Adrenal gland (tissue), 12 donors: Measurements from ENCODE around the gene UROC1. TPM values are rescaled to one million over a fixed set of nuclear protein-coding genes. Genes with fewer than 3 reads are reported as not detected.

Source experiments
- DNase-seq, 7 donors: peaks; one replicate each; pipeline ENCODE4 v3.0.0-alpha.2; 2019 to 2020
- H3K27ac ChIP-seq, 5 donors: fragments of 200-600 bp; sonication (generic) in 4 of 5; 1 replicate in 3 of 5; 2 replicates in 2 of 5; pipeline versions ENCODE4 v1.5.1 to v1.8.0; 2016 to 2020; ENCODE audit warnings: mild to moderate bottlenecking in 1 of 5
- H3K27me3 ChIP-seq: fragments of 200-600 bp; 2 replicates; pipeline ENCODE4 v1.8.0; 2021
- H3K36me3 ChIP-seq, 2 donors: fragments of 200-600 bp; replicated peaks in 1 of 2; 1 replicate in 1 of 2; 2 replicates in 1 of 2; pipeline versions ENCODE4 v1.5.1 to v1.8.0; 2018 to 2022
- H3K4me1 ChIP-seq, 2 donors: fragments of 200-600 bp; replicated peaks in 1 of 2; 1 replicate in 1 of 2; 2 replicates in 1 of 2; pipeline versions ENCODE4 v1.5.1 to v1.8.0; 2018 to 2021
- H3K4me3 ChIP-seq, 4 donors: fragments of 200-600 bp; sonication (generic) in 3 of 4; one replicate each; pipeline ENCODE4 v1.5.1; 2016 to 2018
- H3K9me3 ChIP-seq, 3 donors: fragments of 200-600 bp; sonication (generic) in 1 of 3; replicated peaks in 1 of 3; 1 replicate in 2 of 3; 2 replicates in 1 of 3; pipeline versions ENCODE4 v1.5.1 to v1.8.0; 2016 to 2021
- POLR2A ChIP-seq, 2 donors: fragments of 450-650 bp; IDR thresholded peaks; one replicate each; pipeline ENCODE4 v1.6.1; 2017; ENCODE audit warnings: antibody characterized with exemption in 2 of 2, mild to moderate bottlenecking in 2 of 2, moderate library complexity in 1 of 2
- WGBS, 4 donors: extraction: QIAGEN DNeasy Blood & Tissue Kit in 2 of 4; methylation state at CpG; one replicate each; pipeline versions ENCODE4 v1.1.5 to v1.1.7; 2013 to 2017; 5-methylcytosine and 5-hydroxymethylcytosine counted together
- intact Hi-C, 2 donors: fragments of 100-400 bp; cut with DNase I; formaldehyde crosslinking; loops; one replicate each; pipeline versions ENCODE4 v1.14.1 to v1.15.0; 2022 to 2023
- polyA plus RNA-seq, 3 donors: library from polyadenylated mRNA; stranded (reverse); fragments of 200-250 nt in 2 of 3; fragments of 350-450 nt in 1 of 3; fragmentation: Illumina TruSeq in 1 of 3; extraction: RNeasy Lipid Tissue Mini Kit (QIAGEN cat#74804) in 1 of 3; gene quantifications; one replicate each; pipeline ENCODE4 v1.2.3, GENCODE V29; 2013 to 2014
- total RNA-seq, 9 donors: library from RNA; depleted of rRNA in 4 of 9; stranded (reverse); fragments of >200 nt in 4 of 9; fragments of 120-200 nt in 1 of 9; fragmentation: NEBNext Ultra II Directional in 1 of 9; extraction: Animal tissue kit (Norgen Biotek cat#: 25700) in 1 of 9; gene quantifications; one replicate each; pipeline versions ENCODE4 v1.1.0 to v1.2.4, GENCODE V29; 2013 to 2023
- TF ChIP-seq, protein P1 (sequence below), 6 experiments: fragments of 450-650 bp in 4 of 6; fragments of 200-600 bp in 2 of 6; sonication (generic) in 1 of 6; IDR thresholded peaks; 1 replicate in 5 of 6; 2 replicates in 1 of 6; pipeline versions ENCODE4 v1.5.1 to v1.8.0; 2016 to 2021; ENCODE audit warnings: antibody characterized with exemption in 6 of 6, mild to moderate bottlenecking in 2 of 6, moderate library complexity in 1 of 6
- donor health status: healthy with polysubstance abuse.
- donor health status: Bipolar disorder and iron deficiency.
- donor health status: DM: yes; HTN: yes; CAD: no.
- donor health status: DM: no; HTN: no; CAD: no.
- donor health status: DM: no; HTN: no; CAD: no.
- donor health status: DM: yes; HTN: yes; CAD: no.

Gene UROC1
- total and polyA plus RNA-seq, 12 donors = under 0.01 to 0.22 (median 0.04) TPM; not detected in 8

GRCh38 chr3:126450219-126450618 lies 67.4 kb downstream of the UROC1 start:
- peaks cover 10 to 14% of the 10 kb centered on the region in 2 donors for H3K4me1 ChIP-seq
- 68 to 85% (median 80%) methylated on average over 8 to 9 of the region's 9 CpGs for WGBS, 4 donors
- peak in 1 of 7 donors; percentile 37 for DNase-seq
- H3K36me3 ChIP-seq = peaks cover 0 to 18% of the 10 kb centered on the region in 2 donors
- no peak overlapping the region for H3K27ac ChIP-seq
- H3K4me3 ChIP-seq = no peak overlapping the region
- intact Hi-C loops = no loop called here
- H3K27me3 ChIP-seq = no peaks in the 10 kb centered on the region
- TF ChIP-seq, protein P1, sequence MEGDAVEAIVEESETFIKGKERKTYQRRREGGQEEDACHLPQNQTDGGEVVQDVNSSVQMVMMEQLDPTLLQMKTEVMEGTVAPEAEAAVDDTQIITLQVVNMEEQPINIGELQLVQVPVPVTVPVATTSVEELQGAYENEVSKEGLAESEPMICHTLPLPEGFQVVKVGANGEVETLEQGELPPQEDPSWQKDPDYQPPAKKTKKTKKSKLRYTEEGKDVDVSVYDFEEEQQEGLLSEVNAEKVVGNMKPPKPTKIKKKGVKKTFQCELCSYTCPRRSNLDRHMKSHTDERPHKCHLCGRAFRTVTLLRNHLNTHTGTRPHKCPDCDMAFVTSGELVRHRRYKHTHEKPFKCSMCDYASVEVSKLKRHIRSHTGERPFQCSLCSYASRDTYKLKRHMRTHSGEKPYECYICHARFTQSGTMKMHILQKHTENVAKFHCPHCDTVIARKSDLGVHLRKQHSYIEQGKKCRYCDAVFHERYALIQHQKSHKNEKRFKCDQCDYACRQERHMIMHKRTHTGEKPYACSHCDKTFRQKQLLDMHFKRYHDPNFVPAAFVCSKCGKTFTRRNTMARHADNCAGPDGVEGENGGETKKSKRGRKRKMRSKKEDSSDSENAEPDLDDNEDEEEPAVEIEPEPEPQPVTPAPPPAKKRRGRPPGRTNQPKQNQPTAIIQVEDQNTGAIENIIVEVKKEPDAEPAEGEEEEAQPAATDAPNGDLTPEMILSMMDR (IDR thresholded peaks at IDR 0.05) = no peak
- no peak for TF ChIP-seq POLR2A (IDR thresholded peaks at IDR 0.05)
- no peaks in the 10 kb centered on the region for H3K9me3 ChIP-seq

GRCh38 chr3:126449621-126450051 lies 67.9 kb downstream of the UROC1 start:
- TF ChIP-seq, protein P1 (IDR thresholded peaks at IDR 0.05) = no peak
- no peak for TF ChIP-seq POLR2A (IDR thresholded peaks at IDR 0.05)
- H3K36me3 ChIP-seq = peaks cover 0 to 18% of the 10 kb centered on the region in 2 donors
- H3K27ac ChIP-seq = no peak overlapping the region
- no peak overlapping the region for H3K4me3 ChIP-seq
- no peaks in the 10 kb centered on the region for H3K27me3 ChIP-seq
- intact Hi-C loops = no loop called here
- no peaks in the 10 kb centered on the region for H3K9me3 ChIP-seq
- WGBS, 4 donors = 73 to 81% (median 75%) methylated on average over 8 to 11 of the region's 11 CpGs
- peaks cover 10 to 14% of the 10 kb centered on the region in 2 donors for H3K4me1 ChIP-seq
- DNase-seq = peak in 3 of 7 donors; percentile 15 to 48 (median 22)

- Histone ChIP-seq H3K9me3 (no peaks in the 10 kb centered on the region), H3K36me3 (peaks cover 0 to 18% of the 10 kb centered on the region in 2 donors), H3K4me1 (peaks cover 10 to 14% of the 10 kb centered on the region in 2 donors), H3K4me3 (no peak overlapping the region), H3K27me3 (no peaks in the 10 kb centered on the region), H3K27ac (no peak overlapping the region)
- intact Hi-C loops = no loop called here
- DNase-seq = peak in 1 of 7 donors; percentile 40
- WGBS, 4 donors = 87 to 96% (median 91%) methylated on average over 8 of the region's 8 CpGs
- TF ChIP-seq, protein P1 (IDR thresholded peaks at IDR 0.05) = no peak
- no peak for TF ChIP-seq POLR2A (IDR thresholded peaks at IDR 0.05)
Measured at GRCh38 chr3:126448893-126449180, 68.7 kb downstream of the UROC1 start.

DNA sequence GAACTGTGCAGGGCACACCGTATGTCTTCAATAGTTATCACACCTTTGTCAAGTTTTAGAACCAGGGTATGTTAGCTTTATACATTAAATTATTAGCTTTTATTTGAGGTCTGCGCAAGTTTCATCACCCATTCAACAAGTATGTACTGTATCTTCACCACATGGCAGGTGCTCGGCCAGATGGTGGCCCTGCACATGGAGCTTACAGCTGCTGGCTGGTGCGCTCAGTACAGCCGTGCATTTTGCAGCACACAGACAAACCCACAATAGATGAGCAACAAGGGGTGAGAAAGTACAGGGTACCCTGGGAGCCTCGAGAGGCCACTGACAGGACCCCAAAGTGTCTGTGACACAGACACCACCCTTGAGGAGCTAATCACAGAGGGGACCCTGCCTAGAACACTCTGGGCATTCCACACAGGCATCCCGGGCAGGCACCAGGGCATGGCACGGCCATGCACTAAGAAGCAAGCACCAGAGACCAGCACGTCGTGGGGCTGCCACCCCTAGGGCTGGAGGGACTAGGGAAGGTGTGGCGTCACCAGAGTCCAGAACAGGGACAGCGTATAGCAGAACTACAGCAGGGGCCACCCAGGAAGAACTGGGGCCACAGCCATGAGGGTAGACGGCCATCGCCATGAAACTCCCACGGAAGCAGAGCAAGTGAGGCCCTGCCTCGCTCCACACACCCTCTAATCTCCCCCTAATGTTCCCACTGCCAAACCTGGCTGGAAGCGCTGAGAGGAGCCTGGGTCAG lies 69.3 kb downstream of the UROC1 start:
- H3K9me3 ChIP-seq = no peaks in the 10 kb centered on the region
- H3K27me3 ChIP-seq = no peaks in the 10 kb centered on the region
- intact Hi-C loops = no loop called here
- peak in 1 of 7 donors; percentile 42 for DNase-seq
- H3K4me1 ChIP-seq = peaks cover 10 to 14% of the 10 kb centered on the region in 2 donors
- 93 to 98% (median 96%) methylated on average over 14 to 17 of the region's 17 CpGs for WGBS, 4 donors
- no peak overlapping the region for H3K4me3 ChIP-seq
- no peak overlapping the region for H3K27ac ChIP-seq
- peaks cover 0 to 18% of the 10 kb centered on the region in 2 donors for H3K36me3 ChIP-seq
- TF ChIP-seq POLR2A (IDR thresholded peaks at IDR 0.05) = no peak
- TF ChIP-seq, protein P1 (IDR thresholded peaks at IDR 0.05) = no peak
